Thyroid gland (tissue), 4 donors: ENCODE measurements around the gene PAM. TPM values are rescaled to one million over a fixed set of nuclear protein-coding genes. Genes with fewer than 3 reads are reported as not detected.

ENCODE experiments used
- DNase-seq, 2 donors: peaks; one replicate each; pipeline ENCODE4 v3.0.0-alpha.2; 2019
- H3K27ac ChIP-seq, 3 donors: fragments of 200-600 bp; sonication (generic); 1 replicate in 2 of 3; 2 replicates in 1 of 3; pipeline ENCODE4 v1.5.1; 2016 to 2019; ENCODE audit warnings: mild to moderate bottlenecking in 1 of 3, moderate library complexity in 1 of 3
- H3K27me3 ChIP-seq: fragments of 200-600 bp; sonication (generic); one replicate; pipeline ENCODE4 v1.5.1; 2019
- H3K36me3 ChIP-seq, 2 donors: fragments of 200-600 bp; sonication (generic); one replicate each; pipeline ENCODE4 v1.5.1; 2016 to 2019
- H3K4me1 ChIP-seq, 2 donors: fragments of 200-600 bp; sonication (generic); one replicate each; pipeline ENCODE4 v1.5.1; 2017 to 2019
- H3K4me3 ChIP-seq, 3 donors: fragments of 200-600 bp; sonication (generic); replicated peaks in 1 of 3; 1 replicate in 2 of 3; 2 replicates in 1 of 3; pipeline ENCODE4 v1.5.1; 2016; ENCODE audit warnings: mild to moderate bottlenecking in 1 of 3
- H3K9me3 ChIP-seq: fragments of 200-600 bp; sonication (generic); one replicate; pipeline ENCODE4 v1.5.1; 2017
- POLR2A ChIP-seq, 2 donors: fragments of 450-650 bp; IDR thresholded peaks; one replicate each; pipeline ENCODE4 v1.6.1; 2017; ENCODE audit warnings: antibody characterized with exemption in 2 of 2, mild to moderate bottlenecking in 2 of 2, moderate library complexity in 1 of 2
- WGBS, 2 donors: methylation state at CpG; one replicate each; pipeline ENCODE4 v1.1.5; 2017; 5-methylcytosine and 5-hydroxymethylcytosine counted together
- intact Hi-C: fragments of 100-400 bp; cut with DNase I; formaldehyde crosslinking; loops from one replicate; pipeline ENCODE4 v1.15.1; 2023
- total RNA-seq, 4 donors: library from RNA; depleted of rRNA; stranded (reverse); fragments of >200 nt; gene quantifications; one replicate each; pipeline ENCODE4 v1.2.3, GENCODE V29; 2016
- TF ChIP-seq, protein P1 (sequence below), 6 experiments: fragments of 200-600 bp in 3 of 6; fragments of 450-650 bp in 3 of 6; sonication (generic) in 3 of 6; IDR thresholded peaks; one replicate each; pipeline ENCODE4 v1.5.1; 2016 to 2019; ENCODE audit warnings: antibody characterized with exemption in 6 of 6, mild to moderate bottlenecking in 2 of 6, inconsistent platforms in 1 of 6, moderate library complexity in 1 of 6

PAM gene
- total RNA-seq, 4 donors from 2014 or later = 175 to 250 (median 202) TPM

DNA sequence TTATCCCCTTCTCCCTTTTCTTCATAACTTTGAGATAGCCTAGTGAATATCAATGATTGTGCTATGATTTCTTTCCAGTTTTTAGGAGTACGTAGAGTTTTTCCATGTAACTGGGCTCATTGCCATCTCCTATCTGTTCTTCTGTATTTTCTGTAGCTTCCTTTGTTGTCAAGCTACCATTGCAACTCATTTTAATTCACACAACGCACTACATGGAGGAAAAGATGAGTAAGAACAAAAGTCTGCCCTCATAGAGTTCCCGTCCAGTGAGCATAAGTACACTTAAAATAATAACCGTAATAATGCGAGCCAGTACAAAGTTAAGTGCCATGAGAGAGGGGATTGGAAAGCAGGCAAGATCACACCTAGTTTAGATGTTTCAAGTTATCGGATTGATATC is 177.7 kb downstream of the PAM start:
- Histone ChIP-seq H3K36me3 (no peaks in the 10 kb centered on the region), H3K4me3 (no peak overlapping the region), H3K27me3 (no peaks in the 10 kb centered on the region), H3K9me3 (no peaks in the 10 kb centered on the region), H3K4me1 (peaks cover 3 to 4% of the 10 kb centered on the region in 2 donors), H3K27ac (no peak overlapping the region)
- TF ChIP-seq POLR2A (IDR thresholded peaks at IDR 0.05) = no peak
- TF ChIP-seq, protein P1, sequence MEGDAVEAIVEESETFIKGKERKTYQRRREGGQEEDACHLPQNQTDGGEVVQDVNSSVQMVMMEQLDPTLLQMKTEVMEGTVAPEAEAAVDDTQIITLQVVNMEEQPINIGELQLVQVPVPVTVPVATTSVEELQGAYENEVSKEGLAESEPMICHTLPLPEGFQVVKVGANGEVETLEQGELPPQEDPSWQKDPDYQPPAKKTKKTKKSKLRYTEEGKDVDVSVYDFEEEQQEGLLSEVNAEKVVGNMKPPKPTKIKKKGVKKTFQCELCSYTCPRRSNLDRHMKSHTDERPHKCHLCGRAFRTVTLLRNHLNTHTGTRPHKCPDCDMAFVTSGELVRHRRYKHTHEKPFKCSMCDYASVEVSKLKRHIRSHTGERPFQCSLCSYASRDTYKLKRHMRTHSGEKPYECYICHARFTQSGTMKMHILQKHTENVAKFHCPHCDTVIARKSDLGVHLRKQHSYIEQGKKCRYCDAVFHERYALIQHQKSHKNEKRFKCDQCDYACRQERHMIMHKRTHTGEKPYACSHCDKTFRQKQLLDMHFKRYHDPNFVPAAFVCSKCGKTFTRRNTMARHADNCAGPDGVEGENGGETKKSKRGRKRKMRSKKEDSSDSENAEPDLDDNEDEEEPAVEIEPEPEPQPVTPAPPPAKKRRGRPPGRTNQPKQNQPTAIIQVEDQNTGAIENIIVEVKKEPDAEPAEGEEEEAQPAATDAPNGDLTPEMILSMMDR (IDR thresholded peaks at IDR 0.05) = no peak
- DNase-seq = no peak
- intact Hi-C loops = no loop called here
- 49 to 50% methylated on average over 6 of the region's 6 CpGs for WGBS, 2 donors

DNA sequence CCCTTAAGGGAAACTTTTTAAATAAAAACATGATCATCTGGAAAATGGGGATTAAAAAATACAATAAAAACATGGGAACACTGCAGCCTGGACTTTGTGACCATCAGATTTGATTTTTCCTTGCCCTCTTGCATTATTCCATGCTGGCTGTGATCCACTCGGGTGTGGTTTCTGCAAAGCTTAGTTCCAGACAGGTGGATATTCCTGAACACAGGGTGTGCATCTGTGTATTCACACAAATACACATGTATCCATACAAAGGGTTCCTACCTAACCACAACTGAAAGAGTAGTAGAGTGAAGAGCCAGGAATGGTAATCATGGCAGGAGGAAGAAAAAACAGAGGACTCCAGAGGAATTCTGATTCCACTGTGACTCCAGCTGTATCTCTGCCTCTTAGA is 178.2 kb downstream of the PAM start:
- intact Hi-C loops = no loop called here
- H3K36me3 ChIP-seq = no peaks in the 10 kb centered on the region
- H3K4me1 ChIP-seq = peaks cover 3 to 4% of the 10 kb centered on the region in 2 donors
- DNase-seq = no peak
- no peaks in the 10 kb centered on the region for H3K9me3 ChIP-seq
- no peaks in the 10 kb centered on the region for H3K27me3 ChIP-seq
- H3K4me3 ChIP-seq = no peak overlapping the region
- WGBS, 2 donors = 80 to 100% methylated on average over 1 of the region's 1 CpG
- TF ChIP-seq, protein P1 (IDR thresholded peaks at IDR 0.05) = no peak
- TF ChIP-seq POLR2A (IDR thresholded peaks at IDR 0.05) = no peak
- no peak overlapping the region for H3K27ac ChIP-seq

DNA sequence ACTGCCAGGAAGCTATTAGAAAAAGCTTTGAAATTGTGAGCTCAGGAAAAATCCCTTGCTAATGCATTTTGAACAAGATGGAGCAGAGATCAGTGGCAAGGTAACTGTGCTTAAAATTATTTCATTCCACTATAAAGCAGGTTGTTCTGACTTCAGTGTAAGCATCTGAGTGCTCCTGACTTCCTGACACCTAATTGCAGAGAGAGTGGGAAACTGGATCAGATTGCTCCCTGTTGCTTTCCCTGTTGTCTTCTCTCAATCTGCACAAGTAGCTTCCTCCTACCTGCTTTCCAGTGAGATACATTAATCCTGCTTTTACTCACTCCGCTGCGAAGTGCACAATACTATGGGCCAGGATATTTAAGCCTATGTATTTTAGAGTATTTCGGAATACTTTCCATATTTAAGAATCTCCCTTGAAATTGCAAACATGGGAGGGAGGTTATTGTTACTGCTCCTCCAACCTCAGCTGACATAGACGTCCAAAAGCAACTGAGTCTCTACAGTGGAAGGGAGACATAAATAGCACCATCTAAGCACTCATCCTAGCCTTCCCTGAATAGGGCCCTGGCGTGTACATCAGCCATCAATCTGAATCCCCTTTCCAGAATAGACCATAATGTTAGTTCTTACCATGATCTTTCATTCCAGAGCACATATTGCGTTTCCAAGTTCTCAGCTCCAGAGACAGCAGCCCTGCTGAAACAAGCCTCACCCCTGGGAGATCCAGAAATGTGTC is 178.8 kb downstream of the PAM start:
- no peak overlapping the region for H3K27ac ChIP-seq
- DNase-seq = no peak
- H3K4me3 ChIP-seq = no peak overlapping the region
- no peaks in the 10 kb centered on the region for H3K9me3 ChIP-seq
- WGBS, 2 donors = 96 to 98% methylated on average over 6 of the region's 6 CpGs
- H3K27me3 ChIP-seq = no peaks in the 10 kb centered on the region
- peaks cover 3 to 4% of the 10 kb centered on the region in 2 donors for H3K4me1 ChIP-seq
- no peaks in the 10 kb centered on the region for H3K36me3 ChIP-seq
- TF ChIP-seq, protein P1 (IDR thresholded peaks at IDR 0.05) = no peak
- TF ChIP-seq POLR2A (IDR thresholded peaks at IDR 0.05) = no peak
- intact Hi-C loops = no loop called here

DNA sequence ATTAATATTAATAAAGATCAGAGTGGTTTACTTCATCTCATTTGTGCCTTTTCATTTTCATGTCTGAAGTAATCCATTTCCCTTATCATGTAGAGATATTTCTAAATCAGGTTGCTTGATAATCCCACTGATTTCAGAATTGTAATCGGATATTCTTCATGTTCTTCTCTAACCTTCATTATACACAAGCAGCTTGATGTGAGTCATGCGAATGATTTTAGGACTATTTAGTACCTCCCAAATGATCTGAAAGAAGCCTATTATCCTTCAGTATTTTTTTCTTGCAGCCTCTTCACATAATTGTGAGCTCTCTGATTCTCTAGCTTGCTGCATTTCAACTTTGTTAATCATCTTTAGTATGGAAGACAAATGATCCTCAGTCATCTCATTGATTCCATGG is 182.8 kb downstream of the PAM start:
- H3K4me3 ChIP-seq = no peak overlapping the region
- DNase-seq = no peak
- H3K27ac ChIP-seq = no peak overlapping the region
- peaks cover 1 to 3% of the 10 kb centered on the region in 2 donors for H3K4me1 ChIP-seq
- TF ChIP-seq, protein P1 (IDR thresholded peaks at IDR 0.05) = no peak
- no peak for TF ChIP-seq POLR2A (IDR thresholded peaks at IDR 0.05)
- WGBS, 2 donors = 97 to 99% methylated on average over 2 of the region's 2 CpGs
- H3K36me3 ChIP-seq = no peaks in the 10 kb centered on the region
- H3K9me3 ChIP-seq = no peaks in the 10 kb centered on the region
- intact Hi-C loops = no loop called here
- H3K27me3 ChIP-seq = no peaks in the 10 kb centered on the region

DNA sequence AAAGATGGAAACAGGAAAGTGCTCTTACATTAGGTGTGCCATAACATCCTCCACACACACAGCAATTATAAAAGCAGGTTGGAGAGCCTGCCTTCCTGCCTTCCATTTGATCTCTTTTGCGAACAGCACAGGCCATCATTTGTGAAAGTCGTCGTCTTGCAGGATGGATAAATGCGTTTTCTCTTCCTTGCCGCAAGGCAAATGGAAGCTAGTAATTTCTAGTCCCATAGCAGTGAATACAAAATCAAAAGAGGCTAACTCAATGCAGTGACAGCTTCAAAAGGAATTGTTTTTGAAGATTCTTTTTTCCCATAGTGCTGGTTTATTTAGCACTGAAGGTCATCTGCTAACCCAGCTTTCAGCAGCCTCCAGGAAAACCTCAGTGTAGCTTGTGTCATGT is 186.0 kb downstream of the PAM start:
- no peaks in the 10 kb centered on the region for H3K36me3 ChIP-seq
- no peak overlapping the region for H3K4me3 ChIP-seq
- 92 to 97% methylated on average over 5 of the region's 5 CpGs for WGBS, 2 donors
- DNase-seq = no peak
- no peak overlapping the region for H3K27ac ChIP-seq
- no peaks in the 10 kb centered on the region for H3K4me1 ChIP-seq
- intact Hi-C loops = no loop called here
- no peaks in the 10 kb centered on the region for H3K27me3 ChIP-seq
- no peaks in the 10 kb centered on the region for H3K9me3 ChIP-seq
- TF ChIP-seq POLR2A (IDR thresholded peaks at IDR 0.05) = no peak
- TF ChIP-seq, protein P1 (IDR thresholded peaks at IDR 0.05) = no peak
